ENCODE results near the gene USP40. TPM values are rescaled to one million over a fixed set of nuclear protein-coding genes. Genes with fewer than 3 reads are reported as not detected.

Gene USP40
- total and polyA plus RNA-seq, 10 of the 15 experiments (the other 5 are each of a cell fraction or from before 2014, with no cell fraction given): 3.4 to 20.8 (median 15.2) TPM

GRCh38 chr2:233448220-233448559 lies 118.4 kb downstream of the USP40 start:
- ChIA-PET SMC1A (ENCODE audit: uncharacterized antibody, unreplicated experiment) (interaction anchor here (1.4 kb wide), 1 partner anchor 41 kb away, joined by 3 read pairs; no protein-coding TSS in a partner anchor), RAD21 (ENCODE audit: unreplicated experiment) (no interaction called here), POLR2A (no interaction called here), CTCF (interaction anchor here (1.0 to 8.4 kb wide), 2 partner anchors 43 to 150 kb away, joined by 3 to 215 read pairs; no protein-coding TSS in a partner anchor)
- peaks cover 34 to 43% of the 10 kb centered on the region in 2 experiments for H3K36me3 ChIP-seq (ENCODE audit: control insufficient read depth in 2 of 2, insufficient read depth in 2 of 2, low read length in 1 of 2)
- intact Hi-C loops (cut with micrococcal nuclease; ENCODE audit: unreplicated experiment) (loop anchor here (10.0 kb wide), 1 partner anchor 133 kb away; no protein-coding TSS in a partner anchor), in situ Hi-C loops (cut with MboI) (loop anchor here (5.0 kb wide), 1 partner anchor 41 kb away; no protein-coding TSS in a partner anchor)
- H3K4me3 ChIP-seq: no peak overlapping the region
- no peak overlapping the region for H2AFZ ChIP-seq (ENCODE audit: control insufficient read depth, low read depth, low read length)
- no TSS peak for BruUV-seq (replicated peaks)
- TF ChIP-seq SPI1 (IDR thresholded peaks at IDR 0.05; ENCODE audit: borderline replicate concordance, insufficient read depth, low read depth, low read length) (no peak), STAT1 (conservative IDR thresholded peaks at IDR 0.05) (no peak), BACH1 (IDR thresholded peaks at IDR 0.05; ENCODE audit: borderline replicate concordance) (no peak), CTCF (IDR thresholded peaks at IDR 0.05 in 2 of 3, conservative IDR thresholded peaks at IDR 0.05 in 1 of 3; ENCODE audit: control insufficient read depth in 2 of 3, extremely low read depth in 1 of 3, insufficient read depth in 1 of 3, low read depth in 3 of 3, low read length in 3 of 3) (0 out of 6 replicates have a peak, but pooled peaks have one; percentile 8 to 13 (median 12)), ZNF207 (IDR thresholded peaks at IDR 0.05; ENCODE audit: borderline replicate concordance) (no peak)
- ATAC-seq (no peak), FAIRE-seq (no peak), DNase-seq (ENCODE audit: low read depth, low spot score) (no peak)
- H3K27ac ChIP-seq (ENCODE audit: control insufficient read depth, insufficient read depth): no peak overlapping the region
- H3K4me1 ChIP-seq (ENCODE audit: control insufficient read depth, insufficient read depth, low read length): no peaks in the 10 kb centered on the region
- H4K20me1 ChIP-seq (ENCODE audit: control insufficient read depth, insufficient read depth): no peaks in the 10 kb centered on the region
- H3K27me3 ChIP-seq (replicated peaks in 1 of 2; ENCODE audit: control insufficient read depth in 2 of 2, insufficient read depth in 2 of 2, low read length in 1 of 2): no peaks in the 10 kb centered on the region
- no peaks in the 10 kb centered on the region for H3K9me3 ChIP-seq (replicated peaks; ENCODE audit: control insufficient read depth, insufficient read depth, low read length)
- 86% methylated on average over 11 of the region's 11 CpGs for WGBS (ENCODE audit: insufficient coverage, insufficient replicate concordance, low lambda C conversion rate, missing lambda C conversion rate)
- no peaks in the 10 kb centered on the region for H3K79me2 ChIP-seq (ENCODE audit: control insufficient read depth, insufficient read depth, low read length)
- H3K4me2 ChIP-seq (ENCODE audit: control insufficient read depth, insufficient read depth): no peak overlapping the region
- no peak overlapping the region for H3K9ac ChIP-seq (ENCODE audit: control insufficient read depth, insufficient read depth, low read length)

Measured in GM12878 (cell line).